CD14-positive monocyte (primary cell): Measurements from ENCODE around the gene OR2AT4. TPM values are rescaled to one million over a fixed set of nuclear protein-coding genes. Genes with fewer than 3 reads are reported as not detected.

Source experiments
- DNase-seq, 3 donors: peaks; one replicate each; pipeline ENCODE4 v3.0.0-alpha.2; 2011 to 2022
- H2AFZ ChIP-seq: 2 replicates; pipeline ENCODE4 v1.6.0; 2012; ENCODE audit warnings: mild to moderate bottlenecking, low read depth, low read length, inconsistent platforms; ENCODE audit not compliant: insufficient read depth, poor library complexity, severe bottlenecking
- H3K27ac ChIP-seq, 2 donors: 1 replicate in 1 of 2; 2 replicates in 1 of 2; pipeline ENCODE4 v1.5.1; 2012 to 2013; ENCODE audit warnings: low read length in 2 of 2, control low read depth in 1 of 2, inconsistent platforms in 1 of 2, low read depth in 1 of 2, mild to moderate bottlenecking in 1 of 2
- H3K27me3 ChIP-seq, 2 donors: one replicate each; pipeline versions ENCODE4 v1.6.0 to v1.6.1; 2011 to 2013; ENCODE audit warnings: low read length in 2 of 2; ENCODE audit not compliant: control insufficient read depth in 2 of 2, insufficient read depth in 2 of 2
- H3K36me3 ChIP-seq, 2 donors: replicated peaks in 1 of 2; 1 replicate in 1 of 2; 2 replicates in 1 of 2; pipeline versions ENCODE4 v1.5.1 to v1.6.1; 2012 to 2013; ENCODE audit warnings: low read length in 2 of 2, control low read depth in 1 of 2, inconsistent platforms in 1 of 2, mild to moderate bottlenecking in 1 of 2; ENCODE audit not compliant: insufficient read depth in 2 of 2, control insufficient read depth in 1 of 2
- H3K4me1 ChIP-seq, 2 donors: 1 replicate in 1 of 2; 2 replicates in 1 of 2; pipeline versions ENCODE4 v1.5.1 to v1.6.1; 2012 to 2013; ENCODE audit warnings: low read length in 2 of 2, control low read depth in 1 of 2, inconsistent platforms in 1 of 2, mild to moderate bottlenecking in 1 of 2, moderate library complexity in 1 of 2; ENCODE audit not compliant: insufficient read depth in 2 of 2, control insufficient read depth in 1 of 2
- H3K4me2 ChIP-seq: replicated peaks from 2 replicates; pipeline ENCODE3; 2012; ENCODE audit warnings: low read length, moderate library complexity, mild to moderate bottlenecking; ENCODE audit not compliant: poor library complexity, severe bottlenecking; ENCODE audit errors: extremely low read depth
- H3K4me3 ChIP-seq, 3 experiments: fragments of 200-600 bp in 1 of 3; sonication (generic) in 1 of 3; replicated peaks in 1 of 3; 1 replicate in 2 of 3; 2 replicates in 1 of 3; pipeline ENCODE4 v1.5.1; 2011 to 2013; ENCODE audit warnings: low read length in 3 of 3, mild to moderate bottlenecking in 3 of 3, control low read depth in 2 of 3, low read depth in 2 of 3, inconsistent platforms in 1 of 3, moderate library complexity in 1 of 3
- H3K79me2 ChIP-seq: 2 replicates; pipeline ENCODE4 v1.6.0; 2012; ENCODE audit warnings: mild to moderate bottlenecking, control low read depth, inconsistent platforms, low read length, moderate library complexity; ENCODE audit not compliant: insufficient read depth
- H3K9ac ChIP-seq: 2 replicates; pipeline ENCODE4 v1.6.0; 2017; ENCODE audit warnings: low read length, mild to moderate bottlenecking; ENCODE audit not compliant: insufficient read depth, poor library complexity, severe bottlenecking
- H3K9me3 ChIP-seq, 2 donors: replicated peaks in 1 of 2; 1 replicate in 1 of 2; 2 replicates in 1 of 2; pipeline versions ENCODE4 v1.5.1 to v1.6.1; 2012 to 2013; ENCODE audit warnings: low read length in 2 of 2, control low read depth in 1 of 2; ENCODE audit not compliant: control insufficient read depth in 1 of 2, insufficient read depth in 1 of 2
- H4K20me1 ChIP-seq: 2 replicates; pipeline ENCODE4 v1.6.0; 2012; ENCODE audit warnings: mild to moderate bottlenecking, low read length, control low read depth, moderate library complexity; ENCODE audit not compliant: insufficient read depth
- H3K27ac Mint-ChIP-seq, 7 donors: one replicate each; pipeline ENCODE4 v1.8.0; 2020; ENCODE audit warnings: mild to moderate bottlenecking in 7 of 7, mixed read lengths in 7 of 7, moderate library complexity in 6 of 7, inconsistent platforms in 2 of 7
- H3K27me3 Mint-ChIP-seq, 3 donors: one replicate each; pipeline ENCODE4 v1.8.0; 2021 to 2022; ENCODE audit warnings: low read depth in 3 of 3, mild to moderate bottlenecking in 3 of 3, mixed read lengths in 3 of 3, moderate library complexity in 3 of 3, inconsistent platforms in 1 of 3
- H3K36me3 Mint-ChIP-seq, 2 donors: one replicate each; pipeline ENCODE4 v1.8.0; 2020; ENCODE audit warnings: mixed read lengths in 2 of 2, inconsistent platforms in 1 of 2, mild to moderate bottlenecking in 1 of 2
- H3K4me1 Mint-ChIP-seq: one replicate; pipeline ENCODE4 v1.8.0; 2020; ENCODE audit warnings: mild to moderate bottlenecking, mixed read lengths
- H3K4me3 Mint-ChIP-seq, 2 donors: one replicate each; pipeline ENCODE4 v1.8.0; 2020; ENCODE audit warnings: mild to moderate bottlenecking in 2 of 2, mixed read lengths in 2 of 2, moderate library complexity in 1 of 2
- H3K9me3 Mint-ChIP-seq, 7 donors: one replicate each; pipeline ENCODE4 v1.8.0; 2020 to 2022; ENCODE audit warnings: mixed read lengths in 7 of 7, mild to moderate bottlenecking in 6 of 7, moderate library complexity in 6 of 7, inconsistent platforms in 2 of 7
- CTCF ChIP-seq: fragments of 200-600 bp; IDR thresholded peaks from one replicate; pipeline ENCODE4 v1.8.0; 2022; ENCODE audit warnings: antibody characterized with exemption, mild to moderate bottlenecking
- WGBS: methylation state at CpG from one replicate; pipeline ENCODE4 v1.1.5; 2013; ENCODE audit warnings: missing lambda C conversion rate; ENCODE audit not compliant: insufficient coverage; 5-methylcytosine and 5-hydroxymethylcytosine counted together
- intact Hi-C, 2 donors: fragments of 100-400 bp; cut with micrococcal nuclease; formaldehyde crosslinking; loops; one replicate each; pipeline versions ENCODE4 v1.15.0 to v1.15.1; 2023
- polyA plus RNA-seq, 3 donors: library from polyadenylated mRNA; depleted of rRNA in 1 of 3; unstranded in 2 of 3; stranded (reverse) in 1 of 3; fragments of 300-500 nt in 2 of 3; fragments of >200 nt in 1 of 3; fragmentation: Illumina TruSeq in 2 of 3; gene quantifications; 1 replicate in 2 of 3; 2 replicates in 1 of 3; pipeline ENCODE4 v1.2.3, GENCODE V29; 2012 to 2021

Gene OR2AT4
- polyA plus RNA-seq, 3 donors = not detected

GRCh38 chr11:75126564-75126963 lies 29.9 kb upstream of the OR2AT4 start:
- Histone ChIP-seq H3K4me3 (no peak overlapping the region), H3K9ac (no peak overlapping the region), H4K20me1 (no peaks in the 10 kb centered on the region), H3K27me3 (no peaks in the 10 kb centered on the region), H3K9me3 (peaks cover 0 to 5% of the 10 kb centered on the region in 2 donors), H2AFZ (no peak overlapping the region), H3K4me2 (no peak overlapping the region), H3K4me1 (no peaks in the 10 kb centered on the region), H3K27ac (no peak overlapping the region), H3K79me2 (no peaks in the 10 kb centered on the region), H3K36me3 (no peaks in the 10 kb centered on the region)
- no peak for TF ChIP-seq CTCF
- no peaks in the 10 kb centered on the region for H3K36me3 Mint-ChIP-seq
- peaks cover 3 to 10% (median 5%) of the 10 kb centered on the region in 3 donors for H3K27me3 Mint-ChIP-seq
- no peak for DNase-seq
- H3K27ac Mint-ChIP-seq = no peak overlapping the region
- H3K4me1 Mint-ChIP-seq = no peaks in the 10 kb centered on the region
- no CpG with 5 or more reads among the region's 2 CpGs for WGBS
- intact Hi-C loops = no loop called here
- no peak overlapping the region for H3K4me3 Mint-ChIP-seq
- H3K9me3 Mint-ChIP-seq = peaks cover 2 to 17% (median 11%) of the 10 kb centered on the region in 7 donors

GRCh38 chr11:75118577-75118976 lies 21.9 kb upstream of the OR2AT4 start:
- Histone ChIP-seq H3K27me3 (no peaks in the 10 kb centered on the region), H3K9ac (no peak overlapping the region), H4K20me1 (no peaks in the 10 kb centered on the region), H3K4me1 (no peaks in the 10 kb centered on the region), H2AFZ (no peak overlapping the region), H3K4me3 (no peak overlapping the region), H3K9me3 (peaks cover 8 to 9% of the 10 kb centered on the region in 2 donors), H3K79me2 (no peaks in the 10 kb centered on the region), H3K27ac (no peak overlapping the region), H3K36me3 (no peaks in the 10 kb centered on the region), H3K4me2 (no peak overlapping the region)
- no peaks in the 10 kb centered on the region for H3K36me3 Mint-ChIP-seq
- intact Hi-C loops = no loop called here
- no peak overlapping the region for H3K27ac Mint-ChIP-seq
- H3K27me3 Mint-ChIP-seq = peaks cover 2 to 12% (median 3%) of the 10 kb centered on the region in 3 donors
- no peak for TF ChIP-seq CTCF
- no peak overlapping the region for H3K4me3 Mint-ChIP-seq
- H3K9me3 Mint-ChIP-seq = peaks cover 22 to 40% (median 27%) of the 10 kb centered on the region in 7 donors
- no peak for DNase-seq
- no CpG with 5 or more reads among the region's 1 CpG for WGBS
- no peaks in the 10 kb centered on the region for H3K4me1 Mint-ChIP-seq
